Parathyroid adenoma (tissue), 2 donors: ENCODE measurements around the gene STAC3.
A peak's percentile ranks its signal among the peaks of the same experiment; 100 is the strongest.

Source experiments
- H2AFZ ChIP-seq: fragments of 300-600 bp; sonication (generic); one replicate; pipeline ENCODE4 v1.7.0; 2017; ENCODE audit warnings: antibody characterized with exemption, mild to moderate bottlenecking
- H3K27ac ChIP-seq: fragments of 300-600 bp; sonication (generic); one replicate; pipeline ENCODE4 v1.7.0; 2017
- H3K27me3 ChIP-seq: fragments of 300-600 bp; sonication (generic); one replicate; pipeline ENCODE4 v1.7.0; 2017; ENCODE audit warnings: low read length; ENCODE audit not compliant: control insufficient read depth, insufficient read depth
- H3K36me3 ChIP-seq: fragments of 300-600 bp; sonication (generic); one replicate; pipeline ENCODE4 v1.7.0; 2017; ENCODE audit warnings: low read length; ENCODE audit not compliant: control insufficient read depth, insufficient read depth
- H3K4me1 ChIP-seq: fragments of 300-600 bp; sonication (generic); one replicate; pipeline ENCODE4 v1.7.0; 2017; ENCODE audit warnings: control low read depth
- H3K4me2 ChIP-seq: fragments of 300-600 bp; sonication (generic); one replicate; pipeline ENCODE4 v1.7.0; 2017; ENCODE audit warnings: low read length
- H3K4me3 ChIP-seq: fragments of 300-600 bp; sonication (generic); one replicate; pipeline ENCODE4 v1.7.0; 2017; ENCODE audit warnings: low read depth, low read length
- H3K79me2 ChIP-seq: fragments of 300-600 bp; sonication (generic); one replicate; pipeline ENCODE4 v1.7.0; 2017; ENCODE audit warnings: control low read depth
- H3K9ac ChIP-seq: fragments of 300-600 bp; sonication (generic); one replicate; pipeline ENCODE4 v1.7.0; 2017; ENCODE audit warnings: mild to moderate bottlenecking
- H3K9me3 ChIP-seq: fragments of 300-600 bp; sonication (generic); one replicate; pipeline ENCODE4 v1.7.0; 2017; ENCODE audit warnings: low read length; ENCODE audit not compliant: control insufficient read depth
- TF ChIP-seq, protein P1 (sequence below): fragments of 300-600 bp; sonication (generic); IDR thresholded peaks from one replicate; pipeline ENCODE4 v1.7.0; 2017; ENCODE audit warnings: antibody characterized with exemption, mild to moderate bottlenecking
- donor health status: primary hyperparathyroidism.

STAC3 gene

DNA sequence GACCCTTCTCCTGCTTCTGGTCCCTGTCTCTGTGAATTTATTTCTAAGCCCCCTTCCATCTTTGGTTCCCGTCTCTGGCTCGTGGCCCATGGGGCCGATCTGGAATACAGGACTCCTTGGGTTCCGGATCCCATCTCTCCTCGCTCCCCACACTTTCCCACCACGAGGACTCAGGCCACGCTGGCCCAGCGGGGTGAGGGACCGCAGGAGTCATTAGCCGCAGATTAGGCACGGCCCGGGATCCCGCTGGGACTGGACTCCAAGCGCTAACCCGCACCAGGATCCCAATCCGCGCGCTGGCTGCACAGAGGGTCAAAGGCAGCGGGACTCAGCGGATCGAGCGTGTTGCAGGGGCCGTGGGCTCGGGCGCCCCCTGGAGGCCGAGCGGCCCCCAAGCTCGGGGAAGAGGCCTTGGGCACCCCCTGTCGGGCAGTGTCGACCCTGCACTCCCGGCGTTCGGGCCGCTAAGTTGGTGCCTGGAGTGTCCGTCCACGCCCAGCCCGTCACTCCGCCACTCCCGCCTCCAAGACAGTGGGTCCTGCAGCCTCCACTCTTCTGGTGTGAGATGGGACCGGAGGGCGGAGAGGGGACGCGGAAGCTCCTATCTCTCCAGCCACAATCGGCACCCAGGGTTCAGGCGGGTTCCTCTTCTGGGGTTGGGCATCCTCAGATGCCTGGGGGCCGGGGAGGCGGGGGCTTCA lies 12.0 kb downstream of the STAC3 start:
- Histone ChIP-seq H3K9me3 (no peaks in the 10 kb centered on the region), H3K4me1 (peaks cover 18% of the 10 kb centered on the region), H2AFZ (peak overlapping the region; percentile 35), H3K9ac (no peak overlapping the region), H3K79me2 (no peaks in the 10 kb centered on the region), H3K4me3 (no peak overlapping the region), H3K27me3 (peaks cover 6% of the 10 kb centered on the region), H3K4me2 (peak overlapping the region; percentile 57), H3K27ac (no peak overlapping the region), H3K36me3 (no peaks in the 10 kb centered on the region)
- TF ChIP-seq, protein P1, sequence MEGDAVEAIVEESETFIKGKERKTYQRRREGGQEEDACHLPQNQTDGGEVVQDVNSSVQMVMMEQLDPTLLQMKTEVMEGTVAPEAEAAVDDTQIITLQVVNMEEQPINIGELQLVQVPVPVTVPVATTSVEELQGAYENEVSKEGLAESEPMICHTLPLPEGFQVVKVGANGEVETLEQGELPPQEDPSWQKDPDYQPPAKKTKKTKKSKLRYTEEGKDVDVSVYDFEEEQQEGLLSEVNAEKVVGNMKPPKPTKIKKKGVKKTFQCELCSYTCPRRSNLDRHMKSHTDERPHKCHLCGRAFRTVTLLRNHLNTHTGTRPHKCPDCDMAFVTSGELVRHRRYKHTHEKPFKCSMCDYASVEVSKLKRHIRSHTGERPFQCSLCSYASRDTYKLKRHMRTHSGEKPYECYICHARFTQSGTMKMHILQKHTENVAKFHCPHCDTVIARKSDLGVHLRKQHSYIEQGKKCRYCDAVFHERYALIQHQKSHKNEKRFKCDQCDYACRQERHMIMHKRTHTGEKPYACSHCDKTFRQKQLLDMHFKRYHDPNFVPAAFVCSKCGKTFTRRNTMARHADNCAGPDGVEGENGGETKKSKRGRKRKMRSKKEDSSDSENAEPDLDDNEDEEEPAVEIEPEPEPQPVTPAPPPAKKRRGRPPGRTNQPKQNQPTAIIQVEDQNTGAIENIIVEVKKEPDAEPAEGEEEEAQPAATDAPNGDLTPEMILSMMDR: peak; percentile 100

DNA sequence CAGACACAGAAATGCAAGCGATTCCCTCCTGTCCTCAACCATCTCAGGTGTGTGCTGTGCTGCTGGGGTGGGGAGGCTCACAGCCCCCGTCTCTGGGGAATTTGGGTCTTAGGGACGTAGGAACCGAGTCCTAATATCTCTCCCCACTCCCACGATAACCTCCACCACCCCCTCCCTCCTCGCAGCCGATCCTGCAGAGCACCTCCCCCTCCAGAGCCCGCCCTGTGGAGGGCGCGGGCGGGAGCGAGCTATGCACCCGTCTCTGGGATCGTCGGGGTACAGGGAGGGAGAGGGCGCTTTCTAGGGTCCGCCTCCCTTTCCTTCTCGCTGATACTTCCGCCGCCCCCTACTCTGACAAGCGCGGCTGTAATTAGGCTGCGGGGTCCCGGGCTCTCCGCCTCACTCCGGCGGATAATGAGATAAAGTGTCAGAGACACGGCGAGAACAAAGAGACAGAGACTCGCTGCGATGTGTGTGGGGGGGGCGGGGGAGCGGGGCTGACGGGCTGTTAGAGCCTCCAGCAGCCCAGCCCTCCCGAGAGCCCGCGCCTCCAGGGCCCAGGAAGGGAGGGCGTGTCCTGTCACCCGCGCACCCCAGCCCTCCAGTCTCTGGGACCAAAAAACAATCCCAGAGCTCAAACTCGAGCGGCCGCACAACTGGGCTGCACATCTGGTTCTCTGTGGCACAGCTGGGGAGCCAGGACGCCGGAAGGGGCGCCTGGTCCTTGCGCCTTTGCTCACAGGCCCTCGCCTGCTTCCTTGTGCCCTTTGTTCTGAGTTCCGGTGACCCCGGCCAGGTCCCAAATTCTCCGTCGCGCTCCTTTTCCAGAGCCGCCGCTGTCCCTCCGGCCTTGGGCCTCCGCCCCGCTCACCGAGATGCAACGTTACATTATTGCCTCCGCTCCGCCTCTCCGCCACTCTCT lies 12.8 kb downstream of the STAC3 start:
- no peak overlapping the region for H3K9ac ChIP-seq
- no peak overlapping the region for H3K4me3 ChIP-seq

DNA sequence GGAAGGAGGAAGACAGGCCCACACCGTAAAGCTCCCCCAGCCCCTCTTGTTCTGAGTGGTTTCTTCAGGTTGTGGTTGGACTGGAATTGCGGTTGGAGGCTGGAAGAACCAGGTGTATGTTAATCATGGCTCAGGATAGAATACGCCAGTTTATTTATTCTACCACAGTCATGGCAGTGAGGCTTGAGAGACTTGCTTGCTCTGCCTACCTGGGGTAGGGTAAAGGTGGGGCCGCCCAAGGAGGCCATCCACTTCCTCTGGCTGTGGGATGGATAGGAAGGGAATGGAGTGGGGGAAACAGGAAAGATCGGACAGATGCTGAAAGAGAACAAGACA lies 13.4 kb downstream of the STAC3 start:
- no peak overlapping the region for H3K27ac ChIP-seq

More for the DNA sequence above, 12.8 kb downstream of the STAC3 start:
- no peak overlapping the region for H3K27ac ChIP-seq
- no peaks in the 10 kb centered on the region for H3K79me2 ChIP-seq
- H3K4me2 ChIP-seq: peak overlapping the region; percentile 57
- H3K9me3 ChIP-seq: no peaks in the 10 kb centered on the region
- peak overlapping the region; percentile 35 for H2AFZ ChIP-seq
- H3K36me3 ChIP-seq: no peaks in the 10 kb centered on the region
- TF ChIP-seq, protein P1: no peak
- H3K27me3 ChIP-seq: peaks cover 6% of the 10 kb centered on the region
- H3K4me1 ChIP-seq: peaks cover 15% of the 10 kb centered on the region

DNA sequence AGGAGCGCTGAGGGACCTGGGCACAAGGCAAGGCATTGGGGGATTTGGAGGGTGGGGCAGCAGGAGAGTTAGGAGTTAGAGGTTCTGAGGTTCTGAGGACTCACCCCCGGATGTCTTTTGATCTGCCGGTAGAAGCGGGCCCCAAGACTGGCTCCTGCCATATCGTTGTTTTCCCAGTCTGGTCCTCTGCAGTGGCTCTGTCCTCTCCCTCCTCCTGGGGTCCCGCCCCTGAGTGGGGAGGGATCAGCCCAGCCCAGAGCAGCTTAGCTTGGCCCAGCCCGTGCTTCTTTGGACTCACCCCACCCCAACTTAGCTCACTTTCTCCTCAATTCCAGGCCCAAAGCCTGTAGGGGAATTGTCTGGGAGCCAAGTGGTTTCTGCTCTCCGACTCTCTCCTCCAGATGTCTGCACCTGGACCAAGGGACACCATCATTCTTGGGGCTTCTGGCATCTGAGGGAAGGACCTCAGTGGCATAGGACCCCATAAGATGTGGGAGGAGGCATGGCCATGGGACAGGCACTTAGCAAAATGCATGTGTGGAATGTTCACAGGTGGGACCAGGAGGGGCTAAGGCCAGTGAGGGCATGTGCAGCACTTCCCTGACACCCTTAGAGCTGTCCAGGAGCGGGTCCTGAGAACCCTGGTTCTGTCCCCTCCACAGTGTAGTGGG lies 13.9 kb downstream of the STAC3 start:
- H3K79me2 ChIP-seq: no peaks in the 10 kb centered on the region
- TF ChIP-seq, protein P1: no peak
- no peak overlapping the region for H2AFZ ChIP-seq
- H3K4me3 ChIP-seq: no peak overlapping the region
- no peak overlapping the region for H3K27ac ChIP-seq
- H3K36me3 ChIP-seq: no peaks in the 10 kb centered on the region
- no peaks in the 10 kb centered on the region for H3K9me3 ChIP-seq
- H3K9ac ChIP-seq: no peak overlapping the region
- peaks cover 19% of the 10 kb centered on the region for H3K4me1 ChIP-seq
- H3K27me3 ChIP-seq: peaks cover 6% of the 10 kb centered on the region
- H3K4me2 ChIP-seq: no peak overlapping the region

More for the DNA sequence above, 13.4 kb downstream of the STAC3 start:
- no peak overlapping the region for H2AFZ ChIP-seq
- peaks cover 15% of the 10 kb centered on the region for H3K4me1 ChIP-seq
- no peak overlapping the region for H3K4me2 ChIP-seq
- H3K9me3 ChIP-seq: no peaks in the 10 kb centered on the region
- H3K79me2 ChIP-seq: no peaks in the 10 kb centered on the region
- H3K27me3 ChIP-seq: peaks cover 6% of the 10 kb centered on the region
- no peak overlapping the region for H3K9ac ChIP-seq
- TF ChIP-seq, protein P1: no peak
- no peak overlapping the region for H3K4me3 ChIP-seq
- no peaks in the 10 kb centered on the region for H3K36me3 ChIP-seq
